GM12878 (cell line): Measurements from ENCODE around the gene PLA2G5. TPM values are rescaled to one million over a fixed set of nuclear protein-coding genes. Genes with fewer than 3 reads are reported as not detected.

Source experiments
- ATAC-seq: fragments of 200-7000 bp; cut with Tn5 transposase; 3 replicates; pipeline ENCODE4 v1.9.1; 2020; ENCODE audit warnings: mild to moderate bottlenecking, moderate library complexity
- BruUV-seq: library from RNA; stranded (reverse); fragments of 400-500 nt; replicated peaks from 2 replicates; lab custom pipeline; 2021; lab: Mats Ljungman, UMichigan
- CTCF ChIA-PET: fragments of 300-600 bp; sonication (Branson Sonifier 250); formaldehyde crosslinking; extraction: SDS; loops from one replicate; lab custom pipeline; 2021; ENCODE audit warnings: inconsistent platforms; lab: Yijun Ruan, JAX
- POLR2A ChIA-PET: fragments of 350-600 bp; formaldehyde crosslinking; extraction: SDS; loops from one replicate; lab custom pipeline; 2021; ENCODE audit warnings: inconsistent platforms; lab: Charles Lee
- RAD21 ChIA-PET: fragments of 300-600 bp; sonication (Branson Sonifier 250); formaldehyde crosslinking; loops from one replicate; lab custom pipeline; 2023; ENCODE audit warnings: antibody characterized with exemption; ENCODE audit not compliant: unreplicated experiment; lab: Charles Lee
- SMC1A ChIA-PET: fragments of 300-600 bp; sonication (Branson Sonifier 250); formaldehyde crosslinking; loops from one replicate; lab custom pipeline; 2023; ENCODE audit not compliant: unreplicated experiment, uncharacterized antibody; lab: Charles Lee
- DNase-seq: peaks from one replicate; pipeline ENCODE4 v3.0.0-alpha.2; 2011; ENCODE audit warnings: low read depth, low spot score
- FAIRE-seq: peaks from 3 replicates; lab custom pipeline; 2011; peaks lifted over from hg19 to GRCh38; lab: Jason Lieb, UNC
- H2AFZ ChIP-seq: 2 replicates; pipeline ENCODE4 v1.6.0; 2011; ENCODE audit warnings: low read depth, low read length, control low read depth; ENCODE audit not compliant: control insufficient read depth
- H3K27ac ChIP-seq: 2 replicates; pipeline ENCODE4 v1.5.1; 2011; ENCODE audit warnings: control low read depth; ENCODE audit not compliant: control insufficient read depth, insufficient read depth
- H3K27me3 ChIP-seq, 2 experiments: replicated peaks in 1 of 2; 2 replicates each; pipeline versions ENCODE4 v1.6.0 to v1.6.1; 2011; ENCODE audit warnings: low read length in 1 of 2; ENCODE audit not compliant: control insufficient read depth in 2 of 2, insufficient read depth in 2 of 2
- H3K36me3 ChIP-seq, 2 experiments: 2 replicates each; pipeline ENCODE4 v1.5.1; 2011; ENCODE audit warnings: low read length in 1 of 2; ENCODE audit not compliant: control insufficient read depth in 2 of 2, insufficient read depth in 2 of 2
- H3K4me1 ChIP-seq: 2 replicates; pipeline ENCODE4 v1.6.1; 2011; ENCODE audit warnings: mild to moderate bottlenecking, low read length, moderate library complexity, mixed read lengths; ENCODE audit not compliant: control insufficient read depth, insufficient read depth
- H3K4me2 ChIP-seq: 2 replicates; pipeline ENCODE4 v1.6.0; 2011; ENCODE audit warnings: control low read depth; ENCODE audit not compliant: control insufficient read depth, insufficient read depth
- H3K4me3 ChIP-seq: fragments of 200-600 bp; sonication (generic); 2 replicates; pipeline ENCODE4 v1.5.1; 2016
- H3K79me2 ChIP-seq: 2 replicates; pipeline ENCODE4 v1.6.0; 2011; ENCODE audit warnings: low read length; ENCODE audit not compliant: control insufficient read depth, insufficient read depth
- H3K9ac ChIP-seq: 2 replicates; pipeline ENCODE4 v1.8.0; 2011; ENCODE audit warnings: low read length, control low read depth, mixed read lengths; ENCODE audit not compliant: control insufficient read depth, insufficient read depth
- H3K9me3 ChIP-seq: replicated peaks from 3 replicates; pipeline ENCODE4 v1.5.1; 2011; ENCODE audit warnings: mild to moderate bottlenecking, low read length; ENCODE audit not compliant: control insufficient read depth, insufficient read depth
- H4K20me1 ChIP-seq: 2 replicates; pipeline ENCODE4 v1.6.0; 2011; ENCODE audit not compliant: control insufficient read depth, insufficient read depth
- ATF2 ChIP-seq: IDR thresholded peaks from 2 replicates; pipeline ENCODE4 v1.6.1; 2012; ENCODE audit warnings: low read length, inconsistent platforms
- BHLHE40 ChIP-seq, 2 experiments: fragments of 450-650 bp in 1 of 2; IDR thresholded peaks; 2 replicates each; pipeline ENCODE4 v1.6.1; 2011 to 2017; ENCODE audit warnings: low read depth in 2 of 2, borderline replicate concordance in 1 of 2, improper control_type of control experiment in 1 of 2, low read length in 1 of 2, mild to moderate bottlenecking in 1 of 2
- BRCA1 ChIP-seq: IDR thresholded peaks from 2 replicates; pipeline ENCODE4 v1.6.1; 2011; ENCODE audit warnings: low read depth, low read length, improper control_type of control experiment
- CHD1 ChIP-seq: IDR thresholded peaks from 2 replicates; pipeline ENCODE4 v1.6.1; 2012; ENCODE audit warnings: low read depth, low read length, improper control_type of control experiment
- GABPA ChIP-seq: IDR thresholded peaks from 2 replicates; pipeline ENCODE4 v1.6.1; 2014; ENCODE audit warnings: antibody characterized with exemption, low read depth, mild to moderate bottlenecking, inconsistent platforms
- GATAD2B ChIP-seq: fragments of 450-650 bp; conservative IDR thresholded peaks from 2 replicates; pipeline ENCODE4 v1.6.1; 2017; ENCODE audit warnings: low read depth, mild to moderate bottlenecking, moderate library complexity
- JUNB ChIP-seq: IDR thresholded peaks from 2 replicates; pipeline ENCODE4 v1.6.1; 2016; ENCODE audit warnings: antibody characterized with exemption, mild to moderate bottlenecking
- NFYA ChIP-seq: IDR thresholded peaks from 2 replicates; pipeline ENCODE4 v1.6.1; 2011; ENCODE audit warnings: low read depth, mild to moderate bottlenecking, low read length, improper control_type of control experiment, borderline replicate concordance
- NKRF ChIP-seq: fragments of 450-650 bp; conservative IDR thresholded peaks from 2 replicates; pipeline ENCODE4 v1.6.1; 2017; ENCODE audit warnings: mild to moderate bottlenecking, moderate library complexity
- PKNOX1 ChIP-seq: fragments of 450-650 bp; IDR thresholded peaks from 2 replicates; pipeline ENCODE4 v1.6.1; 2016; ENCODE audit warnings: mild to moderate bottlenecking
- POLR2AphosphoS2 ChIP-seq: IDR thresholded peaks from 2 replicates; pipeline ENCODE4 v1.6.1; 2011; ENCODE audit warnings: low read depth, mild to moderate bottlenecking, low read length, improper control_type of control experiment, moderate library complexity
- POLR2AphosphoS5 ChIP-seq: IDR thresholded peaks from 2 replicates; pipeline ENCODE4 v1.6.1; 2011; ENCODE audit warnings: mild to moderate bottlenecking, low read length, inconsistent platforms
- SREBF2 ChIP-seq: IDR thresholded peaks from 2 replicates; pipeline ENCODE4 v1.6.1; 2012; ENCODE audit warnings: mild to moderate bottlenecking, low read length
- TAF1 ChIP-seq: IDR thresholded peaks from 2 replicates; pipeline ENCODE4 v1.6.1; 2011; ENCODE audit warnings: mild to moderate bottlenecking, low read depth, low read length, borderline replicate concordance
- ZNF217 ChIP-seq: fragments of 450-650 bp; IDR thresholded peaks from 2 replicates; pipeline ENCODE4 v1.6.1; 2017; ENCODE audit warnings: antibody characterized with exemption, mild to moderate bottlenecking
- ZNF592 ChIP-seq: fragments of 450-650 bp; IDR thresholded peaks from 2 replicates; pipeline ENCODE4 v1.6.1; 2017; ENCODE audit warnings: mild to moderate bottlenecking, moderate library complexity
- WGBS: methylation state at CpG from one replicate; pipeline ENCODE4 v1.1.6; 2016; ENCODE audit warnings: low lambda C conversion rate; ENCODE audit not compliant: insufficient replicate concordance, insufficient coverage; ENCODE audit errors: missing lambda C conversion rate; 5-methylcytosine and 5-hydroxymethylcytosine counted together
- in situ Hi-C: fragments of 300-500 bp; cut with MboI; formaldehyde crosslinking; loops from 9 replicates; pipeline ENCODE4 v1.14.3; 2018; ENCODE audit warnings: mixed read lengths
- intact Hi-C: fragments of 100-400 bp; cut with micrococcal nuclease; formaldehyde crosslinking; loops from one replicate; pipeline ENCODE4 v1.14.2; 2022; ENCODE audit not compliant: unreplicated experiment
- polyA plus RNA-seq, 11 experiments: library from polyadenylated mRNA; depleted of rRNA in 4 of 11; unstranded in 6 of 11; stranded (reverse) in 5 of 11; fragments of >200 nt; fragmentation: Nextera tagmentation in 4 of 11; fragmentation: Illumina TruSeq in 1 of 11; extraction: Ambion mirVana in 4 of 11; extraction: Trizol in 1 of 11; gene quantifications; 1 replicate in 1 of 11; 2 replicates in 10 of 11; pipeline versions ENCODE4 v1.2.1 to v1.2.3, GENCODE V29; 2011 to 2016; ENCODE audit warnings: inconsistent platforms in 2 of 11, missing spikeins in 2 of 11, low read depth in 1 of 11
- total RNA-seq, 4 experiments: library from RNA; depleted of rRNA in 3 of 4; stranded (reverse); fragments of >200 nt in 3 of 4; fragmentation: Illumina TruSeq in 1 of 4; extraction: Trizol in 1 of 4; gene quantifications; 2 replicates each; pipeline versions ENCODE4 v1.2.1 to v1.2.3, GENCODE V29; 2013 to 2021

The PLA2G5 gene
- total and polyA plus RNA-seq, 10 of the 15 experiments (the other 5 are each of a cell fraction or from before 2014, with no cell fraction given): 0.10 to 0.19 (median 0.17) TPM; not detected in 7

- H3K4me1 ChIP-seq: peaks cover 33% of the 10 kb centered on the region
- intact Hi-C loops (loop anchor here (5.0 kb wide), 1 partner anchor 166 kb away; no protein-coding TSS in a partner anchor), in situ Hi-C loops (no loop called here)
- FAIRE-seq (no peak), DNase-seq (no peak), ATAC-seq (no peak)
- CTCF ChIA-PET: no interaction called here
- H3K79me2 ChIP-seq: no peaks in the 10 kb centered on the region
- no TSS peak for BruUV-seq
- H4K20me1 ChIP-seq: no peaks in the 10 kb centered on the region
- no peak overlapping the region for H3K27ac ChIP-seq
- RAD21 ChIA-PET: no interaction called here
- no peaks in the 10 kb centered on the region for H3K27me3 ChIP-seq
- H3K9ac ChIP-seq: no peak overlapping the region
- H3K4me3 ChIP-seq: no peak overlapping the region
- no peaks in the 10 kb centered on the region for H3K36me3 ChIP-seq
- H3K9me3 ChIP-seq: no peaks in the 10 kb centered on the region
- 85% methylated on average over 10 of the region's 10 CpGs for whole genome bisulfite sequencing
- H2AFZ ChIP-seq: no peak overlapping the region
- SMC1A ChIA-PET: interaction anchor here (0.9 kb wide), 1 partner anchor 18 kb away, joined by 3 read pairs; no protein-coding TSS in a partner anchor
- no peak overlapping the region for H3K4me2 ChIP-seq
- POLR2A ChIA-PET: no interaction called here
- no peak for TF ChIP-seq GATAD2B
- TF ChIP-seq JUNB: no peak
- TF ChIP-seq GABPA: no peak
- no peak for TF ChIP-seq NFYA
- TF ChIP-seq PKNOX1: no peak
- TF ChIP-seq ZNF217: no peak
- TF ChIP-seq POLR2AphosphoS5: no peak
- no peak for TF ChIP-seq POLR2AphosphoS2
- no peak for TF ChIP-seq BHLHE40 (IDR thresholded peaks at IDR 0.05; ENCODE audit: borderline replicate concordance in 1 of 2, low read depth in 2 of 2, low read length in 1 of 2)
- no peak for TF ChIP-seq ZNF592
- TF ChIP-seq NKRF: no peak
- TF ChIP-seq SREBF2: no peak
- TF ChIP-seq ATF2: no peak
- TF ChIP-seq CHD1: no peak
- TF ChIP-seq TAF1: no peak
- TF ChIP-seq BRCA1: no peak
Measured at GRCh38 chr1:20083178-20083944, 13.4 kb downstream of the PLA2G5 start.
